Omental fat pad (tissue), 4 donors: ENCODE measurements around the gene SPAG16. TPM values are rescaled to one million over a fixed set of nuclear protein-coding genes. Genes with fewer than 3 reads are reported as not detected.

Experiments used
- ATAC-seq: fragments of 150-250 bp; one replicate; pipeline ENCODE4 v1.9.1; 2016; ENCODE audit warnings: mild to moderate bottlenecking, moderate library complexity; ENCODE audit not compliant: low FRiP score
- DNase-seq: peaks from one replicate; pipeline ENCODE4 v3.0.0-alpha.2; 2019; ENCODE audit warnings: low spot score
- CTCF ChIP-seq, 3 donors: fragments of 450-650 bp; IDR thresholded peaks; one replicate each; pipeline ENCODE4 v1.5.1; 2016 to 2017; ENCODE audit warnings: antibody characterized with exemption in 3 of 3, mild to moderate bottlenecking in 3 of 3, moderate library complexity in 2 of 3
- total RNA-seq, 4 donors: library from RNA; depleted of rRNA; stranded (reverse); fragments of >200 nt; gene quantifications; one replicate each; pipeline ENCODE4 v1.1.0, GENCODE V29; 2016

Gene SPAG16
- total RNA-seq, 4 donors from 2014 or later, result 11.1 to 29.5 (median 13.3) TPM

DNA sequence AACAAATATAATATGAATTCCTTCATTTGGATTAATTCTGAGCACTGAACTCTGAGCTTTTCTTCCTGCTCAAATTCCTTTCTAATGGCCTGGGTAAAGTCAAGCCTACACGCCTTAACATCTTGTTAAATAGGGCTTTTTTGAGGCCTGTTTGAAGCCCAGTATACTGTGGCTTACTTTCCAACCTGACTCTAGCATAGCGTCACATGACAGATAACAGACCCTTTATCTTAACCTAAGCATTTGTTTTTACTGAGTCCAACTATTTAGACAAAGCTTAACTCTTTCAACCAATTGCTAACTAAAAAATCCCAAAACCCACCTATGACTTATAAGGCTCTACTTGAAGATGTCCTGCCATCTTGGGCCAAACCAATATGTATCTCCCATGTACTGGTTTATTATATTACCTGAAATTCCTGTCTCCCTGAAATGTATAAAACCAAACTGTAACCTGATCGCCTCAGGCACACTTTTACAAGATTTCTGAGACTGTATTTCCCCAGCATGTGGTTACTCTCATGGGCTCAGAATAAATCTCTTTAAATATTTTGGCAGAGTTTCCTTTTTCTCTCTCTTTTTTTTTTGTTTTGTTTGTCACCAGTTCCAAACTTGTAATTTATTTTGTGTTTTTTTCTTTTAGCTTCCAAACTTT is 855.5 kb downstream of the SPAG16 start:
- ATAC-seq, result no peak
- no peak for DNase-seq
- no peak for TF ChIP-seq CTCF (IDR thresholded peaks at IDR 0.05)

DNA sequence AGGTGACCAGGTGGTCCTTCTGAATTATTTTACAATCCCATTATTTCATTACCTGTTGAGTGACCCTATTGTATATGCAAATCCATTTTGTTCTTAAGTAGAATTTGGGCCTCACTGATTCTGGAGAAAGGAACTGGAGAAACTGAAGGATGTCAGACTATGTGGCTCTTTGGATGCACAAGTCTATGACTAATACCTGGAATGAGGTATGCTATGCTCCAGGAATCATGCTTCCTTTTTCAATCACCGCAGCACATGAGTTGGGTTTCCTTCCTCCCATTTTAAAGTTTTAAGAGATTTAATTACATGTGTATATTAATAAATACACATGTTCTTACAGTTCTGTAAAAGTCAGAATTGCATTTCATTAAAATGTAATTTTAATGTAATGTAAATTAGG is 872.7 kb downstream of the SPAG16 start:
- ATAC-seq, result no peak
- TF ChIP-seq CTCF (IDR thresholded peaks at IDR 0.05), result no peak
- no peak for DNase-seq

- ATAC-seq, result no peak
- TF ChIP-seq CTCF (IDR thresholded peaks at IDR 0.05), result no peak
Observed at GRCh38 chr2:214158851-214159250, 874.6 kb downstream of the SPAG16 start.

DNA sequence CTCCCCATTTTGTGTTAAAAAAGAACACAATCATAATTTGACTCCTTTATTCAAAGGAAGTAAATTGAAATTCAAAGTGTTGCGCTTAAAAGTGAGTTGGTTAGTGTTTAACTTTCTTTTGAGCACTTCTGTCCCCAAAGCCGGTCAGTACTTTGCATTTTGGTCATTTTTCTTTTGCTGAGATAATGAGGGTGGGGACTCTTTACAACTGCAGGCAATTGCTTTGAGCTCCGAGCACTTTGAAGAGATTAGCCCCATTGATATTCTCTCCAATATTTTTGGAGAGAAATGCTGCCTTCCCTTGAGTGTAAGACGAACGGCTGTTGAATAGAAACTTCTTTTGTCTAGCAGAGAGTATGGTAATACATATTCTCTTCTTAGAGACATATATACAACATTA is 885.0 kb downstream of the SPAG16 start:
- no peak for TF ChIP-seq CTCF (IDR thresholded peaks at IDR 0.05)
- ATAC-seq (no peak), DNase-seq (no peak)

More at GRCh38 chr2:214158851-214159250, 874.6 kb downstream of the SPAG16 start:
- no peak for DNase-seq

- no peak for ATAC-seq
- TF ChIP-seq CTCF (IDR thresholded peaks at IDR 0.05), result no peak
- DNase-seq, result no peak
Observed at GRCh38 chr2:214169736-214170135, 885.5 kb downstream of the SPAG16 start.

DNA sequence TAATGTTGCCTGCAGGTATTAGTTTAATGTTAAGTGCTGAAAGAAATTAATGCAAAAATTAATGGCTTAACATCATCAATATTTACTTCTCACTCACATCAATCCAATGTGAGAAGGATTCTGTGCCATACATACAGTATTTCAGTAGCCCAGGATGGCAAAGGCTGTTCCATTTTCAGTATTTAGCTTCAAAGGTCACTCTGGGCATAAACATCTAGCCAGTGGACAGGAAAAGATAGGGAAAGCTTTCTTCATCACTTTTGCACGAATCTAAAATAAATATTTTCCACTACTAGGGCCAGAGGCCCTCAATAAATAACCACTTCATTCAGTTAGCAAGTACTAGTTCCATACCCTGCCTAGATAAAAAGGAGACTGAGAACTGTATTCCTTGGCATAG is 890.3 kb downstream of the SPAG16 start:
- DNase-seq, result no peak
- no peak for TF ChIP-seq CTCF (IDR thresholded peaks at IDR 0.05)

GRCh38 chr2:214180071-214180470 is 895.8 kb downstream of the SPAG16 start:
- ATAC-seq (no peak), DNase-seq (no peak)
- no peak for TF ChIP-seq CTCF (IDR thresholded peaks at IDR 0.05)

More for the DNA sequence above, 890.3 kb downstream of the SPAG16 start:
- ATAC-seq, result no peak
